Left lung (tissue), 10 donors: ENCODE results near the gene SAG. TPM values are rescaled to one million over a fixed set of nuclear protein-coding genes. Genes with fewer than 3 reads are reported as not detected.

Experiments used
- ATAC-seq: fragments of 200-7000 bp; cut with Tn5 transposase; one replicate; pipeline ENCODE4 v1.9.1; 2020; ENCODE audit warnings: moderate library complexity
- DNase-seq, 4 donors: peaks; one replicate each; pipeline ENCODE4 v3.0.0-alpha.2; 2013 to 2020
- H3K27ac ChIP-seq, 2 donors: fragments of 200-600 bp; sonication (generic) in 1 of 2; one replicate each; pipeline versions ENCODE4 v1.5.0 to v1.8.0; 2020 to 2021
- H3K27me3 ChIP-seq, 2 donors: fragments of 200-600 bp; sonication (generic) in 1 of 2; one replicate each; pipeline versions ENCODE4 v1.5.0 to v1.8.0; 2020 to 2021
- H3K36me3 ChIP-seq, 2 donors: fragments of 200-600 bp; sonication (generic) in 1 of 2; one replicate each; pipeline versions ENCODE4 v1.5.0 to v1.8.0; 2020 to 2021
- H3K4me1 ChIP-seq, 2 donors: fragments of 200-600 bp; one replicate each; pipeline ENCODE4 v1.8.0; 2021
- H3K4me3 ChIP-seq, 2 donors: fragments of 200-600 bp; sonication (generic) in 1 of 2; one replicate each; pipeline versions ENCODE4 v1.5.0 to v1.8.0; 2020 to 2021; ENCODE audit warnings: mild to moderate bottlenecking in 1 of 2
- H3K9me3 ChIP-seq, 2 donors: fragments of 200-600 bp; sonication (generic) in 1 of 2; one replicate each; pipeline versions ENCODE4 v1.5.0 to v1.8.0; 2020 to 2021
- intact Hi-C, 2 donors: fragments of 100-400 bp; cut with DNase I; formaldehyde crosslinking; loops; one replicate each; pipeline versions ENCODE4 v1.11.2 to v1.14.2; 2022
- polyA plus RNA-seq, 6 donors: library from polyadenylated mRNA; unstranded; fragments of 120-200 nt; gene quantifications; one replicate each; pipeline ENCODE4 v1.2.1, GENCODE V29; 2013; ENCODE audit not compliant: insufficient read length in 6 of 6
- total RNA-seq, 2 donors: library from RNA; stranded (reverse); fragmentation: NEBNext Ultra II Directional; extraction: Animal tissue kit (Norgen Biotek cat#: 25700); gene quantifications; one replicate each; pipeline ENCODE4 v1.2.1, GENCODE V29; 2021
- TF ChIP-seq, protein P1 (sequence below), 2 donors: fragments of 200-600 bp; sonication (generic) in 1 of 2; IDR thresholded peaks; one replicate each; pipeline versions ENCODE4 v1.5.0 to v1.8.0; 2021; ENCODE audit warnings: antibody characterized with exemption in 2 of 2
- donor health status: DM: no; HTN: yes; CAD: no.
- donor health status: DM: no; HTN: no; CAD: no.

The SAG gene
- total and polyA plus RNA-seq, 8 donors, result 0.08 to 0.24 (median 0.19) TPM; not detected in 2

DNA sequence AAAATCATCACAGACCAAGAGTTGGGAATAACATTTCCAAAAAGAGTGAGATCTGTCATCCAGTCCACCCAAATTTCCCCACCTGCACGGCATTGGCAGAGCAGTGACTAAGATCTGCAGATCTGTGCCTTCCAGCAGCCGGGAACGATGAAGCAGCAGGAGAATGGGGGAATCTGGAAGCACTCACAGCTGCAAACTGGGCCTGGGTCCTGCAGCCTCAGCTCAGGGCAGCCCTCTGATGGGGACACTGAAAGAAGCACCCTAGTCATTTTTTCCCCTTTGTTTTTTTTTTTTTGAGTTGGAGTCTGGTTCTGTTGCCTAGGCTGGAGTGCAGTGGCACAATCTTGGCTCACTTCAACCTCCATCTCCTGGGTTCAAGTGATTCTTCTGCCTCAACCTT is 4.4 kb upstream of the SAG start:
- Histone ChIP-seq H3K4me3 (no peak overlapping the region), H3K27me3 (no peaks in the 10 kb centered on the region), H3K4me1 (no peaks in the 10 kb centered on the region), H3K9me3 (no peaks in the 10 kb centered on the region), H3K27ac (no peak overlapping the region), H3K36me3 (no peaks in the 10 kb centered on the region)
- no peak for ATAC-seq
- TF ChIP-seq, protein P1, sequence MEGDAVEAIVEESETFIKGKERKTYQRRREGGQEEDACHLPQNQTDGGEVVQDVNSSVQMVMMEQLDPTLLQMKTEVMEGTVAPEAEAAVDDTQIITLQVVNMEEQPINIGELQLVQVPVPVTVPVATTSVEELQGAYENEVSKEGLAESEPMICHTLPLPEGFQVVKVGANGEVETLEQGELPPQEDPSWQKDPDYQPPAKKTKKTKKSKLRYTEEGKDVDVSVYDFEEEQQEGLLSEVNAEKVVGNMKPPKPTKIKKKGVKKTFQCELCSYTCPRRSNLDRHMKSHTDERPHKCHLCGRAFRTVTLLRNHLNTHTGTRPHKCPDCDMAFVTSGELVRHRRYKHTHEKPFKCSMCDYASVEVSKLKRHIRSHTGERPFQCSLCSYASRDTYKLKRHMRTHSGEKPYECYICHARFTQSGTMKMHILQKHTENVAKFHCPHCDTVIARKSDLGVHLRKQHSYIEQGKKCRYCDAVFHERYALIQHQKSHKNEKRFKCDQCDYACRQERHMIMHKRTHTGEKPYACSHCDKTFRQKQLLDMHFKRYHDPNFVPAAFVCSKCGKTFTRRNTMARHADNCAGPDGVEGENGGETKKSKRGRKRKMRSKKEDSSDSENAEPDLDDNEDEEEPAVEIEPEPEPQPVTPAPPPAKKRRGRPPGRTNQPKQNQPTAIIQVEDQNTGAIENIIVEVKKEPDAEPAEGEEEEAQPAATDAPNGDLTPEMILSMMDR (IDR thresholded peaks at IDR 0.05), result no peak
- intact Hi-C loops, result no loop called here
- no peak for DNase-seq

DNA sequence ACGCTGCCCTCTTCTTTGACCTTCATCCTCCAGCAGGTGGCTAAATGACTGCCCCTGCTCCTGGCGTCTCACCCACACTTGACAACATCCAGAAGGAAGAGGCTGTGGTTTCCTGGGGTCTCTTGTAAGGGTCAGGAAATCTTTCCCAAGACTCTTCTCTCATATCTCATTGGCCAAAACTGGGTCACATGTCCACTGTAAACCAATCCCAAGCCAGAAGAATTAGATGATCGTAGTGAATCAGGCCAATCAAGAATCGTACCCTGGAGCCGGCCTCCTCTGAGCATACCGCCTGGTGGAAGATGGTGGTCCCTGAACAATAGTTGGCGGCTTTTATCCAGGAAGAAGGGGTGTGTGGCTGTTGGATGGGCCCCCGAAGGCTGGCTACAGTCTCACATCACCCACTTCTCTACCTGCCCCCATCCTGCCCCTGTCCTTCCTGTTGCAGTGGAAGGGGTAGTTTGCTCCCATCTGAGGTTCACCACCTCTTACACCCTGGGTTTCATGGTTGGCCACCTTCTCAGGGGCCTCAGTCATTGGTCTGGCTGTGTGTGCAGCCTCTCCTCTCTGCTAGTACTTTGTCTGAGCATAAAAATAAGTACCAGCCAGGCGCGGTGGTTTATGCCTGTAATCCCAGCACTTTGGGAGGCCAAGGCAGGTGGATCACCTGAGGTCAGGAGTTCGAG is 3.8 kb downstream of the SAG start:
- Histone ChIP-seq H3K4me3 (no peak overlapping the region), H3K27me3 (no peaks in the 10 kb centered on the region), H3K27ac (no peak overlapping the region), H3K36me3 (no peaks in the 10 kb centered on the region), H3K4me1 (no peaks in the 10 kb centered on the region), H3K9me3 (no peaks in the 10 kb centered on the region)
- TF ChIP-seq, protein P1 (IDR thresholded peaks at IDR 0.05), result no peak
- ATAC-seq (no peak), DNase-seq (no peak)
- intact Hi-C loops, result no loop called here

DNA sequence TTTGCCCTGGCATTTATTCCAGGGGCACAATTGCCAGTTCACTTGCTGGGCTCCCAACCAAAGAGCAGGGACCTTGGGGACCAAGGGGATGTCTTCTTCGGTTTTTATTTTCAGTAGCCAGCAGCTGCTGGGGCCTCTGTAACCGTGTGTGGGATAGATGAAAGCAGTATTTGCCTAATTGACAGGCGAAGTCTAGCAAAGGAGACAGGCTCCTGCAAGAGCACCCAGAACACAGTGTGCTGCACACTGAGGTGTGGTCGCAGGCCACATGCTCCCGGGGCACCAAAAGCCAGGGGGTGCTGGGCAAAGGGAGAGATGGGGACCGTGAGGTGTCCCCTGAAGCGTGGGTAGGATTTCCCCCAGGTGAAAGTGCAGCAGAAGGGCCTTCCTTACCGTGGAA is 5.3 kb downstream of the SAG start:
- ATAC-seq (no peak), DNase-seq (no peak)
- no peak overlapping the region for H3K27ac ChIP-seq
- no peaks in the 10 kb centered on the region for H3K9me3 ChIP-seq
- no peak overlapping the region for H3K4me3 ChIP-seq
- intact Hi-C loops, result no loop called here
- TF ChIP-seq, protein P1 (IDR thresholded peaks at IDR 0.05), result no peak
- no peaks in the 10 kb centered on the region for H3K36me3 ChIP-seq
- no peaks in the 10 kb centered on the region for H3K4me1 ChIP-seq
- H3K27me3 ChIP-seq, result no peaks in the 10 kb centered on the region

DNA sequence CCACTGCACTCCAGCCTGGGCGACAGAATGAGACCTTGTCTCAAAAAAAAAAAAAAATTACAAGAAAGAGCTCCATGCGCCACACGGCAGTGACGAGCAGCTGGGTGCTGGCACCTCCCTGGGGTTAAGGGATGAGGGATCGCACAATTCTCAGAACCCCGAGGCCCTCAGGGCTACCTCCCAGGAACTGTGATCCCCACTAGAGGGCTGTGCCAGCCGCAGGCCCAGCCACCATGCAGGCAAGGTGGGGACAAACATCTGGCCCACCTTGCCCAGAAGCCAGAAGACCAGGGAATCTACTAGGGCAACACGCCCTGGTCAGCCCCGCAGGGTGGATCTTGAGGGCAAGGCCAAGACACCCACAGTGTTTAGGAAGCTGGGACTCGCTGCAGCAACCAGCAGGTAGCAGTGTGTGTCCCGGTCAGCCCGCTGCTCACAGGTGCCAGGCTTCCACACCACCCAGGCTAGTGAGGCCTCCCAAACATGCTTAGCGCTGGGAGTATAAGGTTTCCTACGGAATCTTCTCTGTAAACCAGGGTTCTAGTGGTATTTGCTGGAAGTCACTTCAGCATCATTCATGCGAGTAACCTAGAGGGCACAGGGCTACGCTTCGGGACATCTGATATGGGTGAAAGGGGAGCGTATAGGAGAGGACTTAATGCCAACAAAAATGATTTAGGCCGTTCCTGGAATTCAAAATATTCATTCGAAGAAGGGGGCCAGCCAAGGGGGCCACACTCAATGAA is 6.7 kb downstream of the SAG start:
- Histone ChIP-seq H3K9me3 (no peaks in the 10 kb centered on the region), H3K36me3 (no peaks in the 10 kb centered on the region), H3K4me1 (no peaks in the 10 kb centered on the region), H3K4me3 (no peak overlapping the region), H3K27me3 (no peaks in the 10 kb centered on the region), H3K27ac (no peak overlapping the region)
- no peak for DNase-seq
- ATAC-seq, result no peak
- intact Hi-C loops, result no loop called here
- TF ChIP-seq, protein P1 (IDR thresholded peaks at IDR 0.05), result no peak

DNA sequence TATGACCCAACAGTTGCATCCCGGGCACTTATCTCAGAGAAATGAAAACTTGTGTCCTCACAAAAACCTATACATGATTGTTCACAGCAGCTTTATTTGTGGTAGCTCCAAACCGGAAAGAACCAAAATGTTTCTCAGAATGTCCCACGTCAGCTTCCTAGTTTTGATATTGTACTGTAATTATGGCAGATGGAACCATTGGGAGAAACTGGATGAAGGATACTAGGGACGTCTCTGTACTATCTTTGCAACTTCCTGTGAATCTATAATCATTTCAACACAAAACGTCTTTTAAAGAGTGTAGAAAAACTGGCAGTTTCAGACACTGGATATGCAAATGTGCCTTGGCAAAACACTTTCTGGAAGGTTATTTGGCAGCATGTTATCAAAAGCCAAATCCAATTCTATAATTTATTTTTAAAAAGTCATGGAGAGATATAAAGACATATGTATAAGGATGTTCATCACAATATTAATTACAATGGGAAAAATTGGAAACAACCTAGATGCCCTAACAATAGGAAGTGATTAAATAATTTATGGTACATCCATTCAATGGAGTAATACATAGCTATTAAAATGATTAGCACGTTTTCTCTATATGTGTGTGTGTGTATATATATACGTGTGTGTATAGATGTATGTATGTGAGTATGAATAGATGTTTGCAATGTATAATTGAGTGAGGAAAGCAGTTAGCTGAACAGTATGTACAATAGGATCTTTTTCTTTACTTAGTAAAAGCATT is 9.8 kb downstream of the SAG start:
- H3K27me3 ChIP-seq, result no peaks in the 10 kb centered on the region
- no peaks in the 10 kb centered on the region for H3K9me3 ChIP-seq
- no peak overlapping the region for H3K27ac ChIP-seq
- DNase-seq, result no peak
- TF ChIP-seq, protein P1 (IDR thresholded peaks at IDR 0.05), result no peak
- no peaks in the 10 kb centered on the region for H3K4me1 ChIP-seq
- no peaks in the 10 kb centered on the region for H3K36me3 ChIP-seq
- no peak overlapping the region for H3K4me3 ChIP-seq
- intact Hi-C loops, result no loop called here
- ATAC-seq, result no peak
